H9 (cell line): ENCODE data around the gene CMTM8. TPM values are rescaled to one million over a fixed set of nuclear protein-coding genes. Genes with fewer than 3 reads are reported as not detected.

Source experiments
- DNase-seq: peaks from one replicate; pipeline ENCODE4 v3.0.0-alpha.2; 2017
- H2AFZ ChIP-seq: one replicate; pipeline ENCODE4 v1.6.1; 2013; ENCODE audit warnings: mild to moderate bottlenecking, low read length, control low read depth, moderate library complexity
- H2AK5ac ChIP-seq: 2 replicates; pipeline ENCODE4 v1.6.1; 2013; ENCODE audit warnings: low read length, control low read depth, mixed read lengths; ENCODE audit not compliant: insufficient read length
- H2BK120ac ChIP-seq: one replicate; pipeline ENCODE4 v1.6.1; 2013; ENCODE audit warnings: low read depth, mild to moderate bottlenecking, low read length, control low read depth, inconsistent platforms; ENCODE audit not compliant: poor library complexity, severe bottlenecking
- H2BK12ac ChIP-seq: 2 replicates; pipeline ENCODE4 v1.6.1; 2013; ENCODE audit warnings: low read length, control low read depth, mixed read lengths, low read depth; ENCODE audit not compliant: insufficient read length
- H2BK15ac ChIP-seq: 2 replicates; pipeline ENCODE4 v1.6.1; 2013; ENCODE audit warnings: low read depth, low read length, control low read depth
- H2BK20ac ChIP-seq: one replicate; pipeline ENCODE4 v1.6.1; 2013; ENCODE audit warnings: low read depth, mild to moderate bottlenecking, low read length, control low read depth, inconsistent platforms; ENCODE audit not compliant: poor library complexity, severe bottlenecking
- H2BK5ac ChIP-seq: 2 replicates; pipeline ENCODE4 v1.6.1; 2013; ENCODE audit warnings: low read length, control low read depth, mixed read lengths; ENCODE audit not compliant: insufficient read length
- H3K14ac ChIP-seq: 2 replicates; pipeline ENCODE4 v1.6.1; 2013; ENCODE audit warnings: low read length, control low read depth; ENCODE audit not compliant: insufficient read depth
- H3K18ac ChIP-seq: 2 replicates; pipeline ENCODE4 v1.6.1; 2013; ENCODE audit warnings: low read depth, mild to moderate bottlenecking, mixed read lengths, low read length, control low read depth; ENCODE audit not compliant: insufficient read length
- H3K23ac ChIP-seq: 2 replicates; pipeline ENCODE4 v1.6.1; 2013; ENCODE audit warnings: low read length, control low read depth, mixed read lengths, low read depth; ENCODE audit not compliant: insufficient read length
- H3K23me2 ChIP-seq: 2 replicates; pipeline ENCODE4 v1.6.1; 2013; ENCODE audit warnings: low read depth, mild to moderate bottlenecking, mixed read lengths, low read length, control low read depth; ENCODE audit not compliant: insufficient read length, poor library complexity, severe bottlenecking
- H3K27ac ChIP-seq: 2 replicates; pipeline ENCODE4 v1.5.1; 2013; ENCODE audit warnings: low read length, control low read depth, mixed read lengths, low read depth; ENCODE audit not compliant: insufficient read length
- H3K27me3 ChIP-seq: 2 replicates; pipeline ENCODE4 v1.6.1; 2013; ENCODE audit warnings: low read length, control low read depth, inconsistent platforms; ENCODE audit not compliant: insufficient read depth
- H3K4ac ChIP-seq: 2 replicates; pipeline ENCODE4 v1.6.1; 2013; ENCODE audit warnings: low read depth, mild to moderate bottlenecking, control low read depth, inconsistent platforms, low read length, moderate library complexity
- H3K4me1 ChIP-seq: 2 replicates; pipeline ENCODE4 v1.6.1; 2013; ENCODE audit warnings: low read length, control low read depth, inconsistent platforms; ENCODE audit not compliant: insufficient read depth
- H3K4me2 ChIP-seq: 2 replicates; pipeline ENCODE4 v1.6.1; 2013; ENCODE audit warnings: low read length, control low read depth, mixed read lengths; ENCODE audit not compliant: insufficient read length, insufficient read depth
- H3K56ac ChIP-seq: 2 replicates; pipeline ENCODE4 v1.6.1; 2013; ENCODE audit warnings: low read depth, mild to moderate bottlenecking, mixed read lengths, low read length, control low read depth; ENCODE audit not compliant: insufficient read length
- H3K79me1 ChIP-seq: 2 replicates; pipeline ENCODE4 v1.6.1; 2013; ENCODE audit warnings: low read depth, mild to moderate bottlenecking, moderate library complexity, low read length, control low read depth, inconsistent platforms; ENCODE audit not compliant: insufficient read depth, poor library complexity, severe bottlenecking
- H3K79me2 ChIP-seq: 2 replicates; pipeline ENCODE4 v1.6.1; 2013; ENCODE audit warnings: low read length, control low read depth, inconsistent platforms; ENCODE audit not compliant: insufficient read depth
- H3K9ac ChIP-seq: 2 replicates; pipeline ENCODE4 v1.6.1; 2013; ENCODE audit warnings: low read length, control low read depth, mixed read lengths; ENCODE audit not compliant: insufficient read length; ENCODE audit errors: extremely low read depth
- H3K9me3 ChIP-seq: one replicate; pipeline ENCODE4 v1.6.1; 2013; ENCODE audit warnings: low read depth, low read length, inconsistent platforms; ENCODE audit not compliant: control insufficient read depth
- H3T11ph ChIP-seq: one replicate; pipeline ENCODE4 v1.6.1; 2013; ENCODE audit warnings: mild to moderate bottlenecking, low read length, control low read depth, inconsistent platforms
- H4K20me1 ChIP-seq: one replicate; pipeline ENCODE4 v1.6.1; 2013; ENCODE audit not compliant: control insufficient read depth, insufficient read length, insufficient read depth
- H4K5ac ChIP-seq: 2 replicates; pipeline ENCODE4 v1.6.1; 2013; ENCODE audit warnings: low read depth, mild to moderate bottlenecking, mixed read lengths, low read length, control low read depth; ENCODE audit not compliant: insufficient read length
- H4K8ac ChIP-seq: replicated peaks from 2 replicates; pipeline ENCODE4 v1.6.1; 2013; ENCODE audit warnings: low read length, control low read depth, mixed read lengths, low read depth; ENCODE audit not compliant: insufficient read length
- H4K91ac ChIP-seq: 2 replicates; pipeline ENCODE4 v1.6.1; 2013; ENCODE audit warnings: low read depth, mild to moderate bottlenecking, moderate library complexity, mixed read lengths, low read length, control low read depth; ENCODE audit not compliant: insufficient read length
- H3K27ac Mint-ChIP-seq, 3 experiments: 2 replicates in 2 of 3; 3 replicates in 1 of 3; pipeline ENCODE4 v1.8.0; 2020 to 2021; ENCODE audit warnings: mixed read lengths in 3 of 3, mild to moderate bottlenecking in 1 of 3, moderate library complexity in 1 of 3
- H3K27me3 Mint-ChIP-seq: 2 replicates; pipeline ENCODE4 v1.8.0; 2021; ENCODE audit warnings: low read depth, mild to moderate bottlenecking, moderate library complexity, mixed read lengths
- H3K36me3 Mint-ChIP-seq, 3 experiments: 2 replicates in 2 of 3; 3 replicates in 1 of 3; pipeline ENCODE4 v1.8.0; 2020 to 2021; ENCODE audit warnings: low read depth in 3 of 3, mixed read lengths in 3 of 3; ENCODE audit not compliant: insufficient read depth in 1 of 3
- H3K4me1 Mint-ChIP-seq, 2 experiments: 2 replicates each; pipeline ENCODE4 v1.8.0; 2020; ENCODE audit warnings: mixed read lengths in 2 of 2
- H3K4me3 Mint-ChIP-seq, 2 experiments: 2 replicates in 1 of 2; 3 replicates in 1 of 2; pipeline ENCODE4 v1.8.0; 2020 to 2021; ENCODE audit warnings: mild to moderate bottlenecking in 2 of 2, mixed read lengths in 2 of 2, moderate library complexity in 1 of 2
- H3K9me3 Mint-ChIP-seq, 2 experiments: 2 replicates in 1 of 2; 3 replicates in 1 of 2; pipeline ENCODE4 v1.8.0; 2020; ENCODE audit warnings: mild to moderate bottlenecking in 2 of 2, mixed read lengths in 2 of 2, moderate library complexity in 1 of 2
- WGBS: extraction: QIAGEN DNeasy Blood & Tissue Kit; methylation state at CpG from one replicate; pipeline ENCODE4 v1.1.7; 2013; ENCODE audit warnings: missing lambda C conversion rate, low lambda C conversion rate, mixed read lengths; ENCODE audit not compliant: insufficient read length; ENCODE audit errors: extremely low coverage; 5-methylcytosine and 5-hydroxymethylcytosine counted together
- total RNA-seq: library from RNA; stranded (reverse); gene quantifications from 2 replicates; pipeline ENCODE4 v1.2.1, GENCODE V29; 2021
- TF ChIP-seq, protein P1 (sequence below): fragments of 200-600 bp; sonication (generic); conservative IDR thresholded peaks from 3 replicates; pipeline ENCODE4 v1.8.0; 2021; ENCODE audit warnings: antibody characterized with exemption, mild to moderate bottlenecking

Gene CMTM8
- total RNA-seq, 1 experiment from 2014 or later = 4.0 TPM

GRCh38 chr3:32334675-32335074, 96.2 kb downstream of the CMTM8 start:
- Histone ChIP-seq H2AFZ (no peak overlapping the region), H2BK15ac (no peak overlapping the region), H3K27me3 (no peaks in the 10 kb centered on the region), H3K23ac (no peak overlapping the region), H4K91ac (no peak overlapping the region), H2BK5ac (no peak overlapping the region), H3T11ph (no peak overlapping the region), H2BK120ac (no peak overlapping the region), H2AK5ac (no peak overlapping the region), H3K79me1 (no peaks in the 10 kb centered on the region), H3K23me2 (no peaks in the 10 kb centered on the region), H3K9me3 (no peaks in the 10 kb centered on the region), H4K5ac (no peak overlapping the region), H3K14ac (no peak overlapping the region), H3K79me2 (no peaks in the 10 kb centered on the region), H3K9ac (no peak overlapping the region), H2BK20ac (no peak overlapping the region), H3K4ac (no peak overlapping the region), H3K18ac (no peak overlapping the region), H2BK12ac (no peak overlapping the region), H3K4me1 (no peaks in the 10 kb centered on the region), H3K56ac (no peak overlapping the region), H3K4me2 (no peak overlapping the region), H3K27ac (no peak overlapping the region), H4K8ac (no peak overlapping the region), H4K20me1 (no peaks in the 10 kb centered on the region)
- no peaks in the 10 kb centered on the region for H3K9me3 Mint-ChIP-seq
- H3K27ac Mint-ChIP-seq = no peak overlapping the region
- peaks cover 30 to 34% of the 10 kb centered on the region in 2 experiments for H3K4me1 Mint-ChIP-seq
- no peaks in the 10 kb centered on the region for H3K36me3 Mint-ChIP-seq
- TF ChIP-seq, protein P1, sequence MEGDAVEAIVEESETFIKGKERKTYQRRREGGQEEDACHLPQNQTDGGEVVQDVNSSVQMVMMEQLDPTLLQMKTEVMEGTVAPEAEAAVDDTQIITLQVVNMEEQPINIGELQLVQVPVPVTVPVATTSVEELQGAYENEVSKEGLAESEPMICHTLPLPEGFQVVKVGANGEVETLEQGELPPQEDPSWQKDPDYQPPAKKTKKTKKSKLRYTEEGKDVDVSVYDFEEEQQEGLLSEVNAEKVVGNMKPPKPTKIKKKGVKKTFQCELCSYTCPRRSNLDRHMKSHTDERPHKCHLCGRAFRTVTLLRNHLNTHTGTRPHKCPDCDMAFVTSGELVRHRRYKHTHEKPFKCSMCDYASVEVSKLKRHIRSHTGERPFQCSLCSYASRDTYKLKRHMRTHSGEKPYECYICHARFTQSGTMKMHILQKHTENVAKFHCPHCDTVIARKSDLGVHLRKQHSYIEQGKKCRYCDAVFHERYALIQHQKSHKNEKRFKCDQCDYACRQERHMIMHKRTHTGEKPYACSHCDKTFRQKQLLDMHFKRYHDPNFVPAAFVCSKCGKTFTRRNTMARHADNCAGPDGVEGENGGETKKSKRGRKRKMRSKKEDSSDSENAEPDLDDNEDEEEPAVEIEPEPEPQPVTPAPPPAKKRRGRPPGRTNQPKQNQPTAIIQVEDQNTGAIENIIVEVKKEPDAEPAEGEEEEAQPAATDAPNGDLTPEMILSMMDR = peak; percentile 69
- DNase-seq = peak; percentile 50
- no peak overlapping the region for H3K4me3 Mint-ChIP-seq
- no CpG with 5 or more reads among the region's 4 CpGs for WGBS
- no peaks in the 10 kb centered on the region; the same call in 1 of the 2 replicates for H3K27me3 Mint-ChIP-seq
